GM12878 (cell line): ENCODE data around the gene IL3. TPM values are rescaled to one million over a fixed set of nuclear protein-coding genes. Genes with fewer than 3 reads are reported as not detected.

Experiments used
- ATAC-seq: fragments of 200-7000 bp; cut with Tn5 transposase; 3 replicates; pipeline ENCODE4 v1.9.1; 2020; ENCODE audit warnings: mild to moderate bottlenecking, moderate library complexity
- BruUV-seq: library from RNA; stranded (reverse); fragments of 400-500 nt; replicated peaks from 2 replicates; lab custom pipeline; 2021; lab: Mats Ljungman, UMichigan
- CTCF ChIA-PET: fragments of 300-600 bp; sonication (Branson Sonifier 250); formaldehyde crosslinking; extraction: SDS; loops from one replicate; lab custom pipeline; 2021; ENCODE audit warnings: inconsistent platforms; lab: Yijun Ruan, JAX
- POLR2A ChIA-PET: fragments of 350-600 bp; formaldehyde crosslinking; extraction: SDS; loops from one replicate; lab custom pipeline; 2021; ENCODE audit warnings: inconsistent platforms; lab: Charles Lee
- RAD21 ChIA-PET: fragments of 300-600 bp; sonication (Branson Sonifier 250); formaldehyde crosslinking; loops from one replicate; lab custom pipeline; 2023; ENCODE audit warnings: antibody characterized with exemption; ENCODE audit not compliant: unreplicated experiment; lab: Charles Lee
- SMC1A ChIA-PET: fragments of 300-600 bp; sonication (Branson Sonifier 250); formaldehyde crosslinking; loops from one replicate; lab custom pipeline; 2023; ENCODE audit not compliant: unreplicated experiment, uncharacterized antibody; lab: Charles Lee
- DNase-seq: peaks from one replicate; pipeline ENCODE4 v3.0.0-alpha.2; 2011; ENCODE audit warnings: low read depth, low spot score
- FAIRE-seq: peaks from 3 replicates; lab custom pipeline; 2011; peaks lifted over from hg19 to GRCh38; lab: Jason Lieb, UNC
- H2AFZ ChIP-seq: 2 replicates; pipeline ENCODE4 v1.6.0; 2011; ENCODE audit warnings: low read depth, low read length, control low read depth; ENCODE audit not compliant: control insufficient read depth
- H3K27ac ChIP-seq: 2 replicates; pipeline ENCODE4 v1.5.1; 2011; ENCODE audit warnings: control low read depth; ENCODE audit not compliant: control insufficient read depth, insufficient read depth
- H3K27me3 ChIP-seq, 2 experiments: replicated peaks in 1 of 2; 2 replicates each; pipeline versions ENCODE4 v1.6.0 to v1.6.1; 2011; ENCODE audit warnings: low read length in 1 of 2; ENCODE audit not compliant: control insufficient read depth in 2 of 2, insufficient read depth in 2 of 2
- H3K36me3 ChIP-seq, 2 experiments: 2 replicates each; pipeline ENCODE4 v1.5.1; 2011; ENCODE audit warnings: low read length in 1 of 2; ENCODE audit not compliant: control insufficient read depth in 2 of 2, insufficient read depth in 2 of 2
- H3K4me1 ChIP-seq: 2 replicates; pipeline ENCODE4 v1.6.1; 2011; ENCODE audit warnings: mild to moderate bottlenecking, low read length, moderate library complexity, mixed read lengths; ENCODE audit not compliant: control insufficient read depth, insufficient read depth
- H3K4me2 ChIP-seq: 2 replicates; pipeline ENCODE4 v1.6.0; 2011; ENCODE audit warnings: control low read depth; ENCODE audit not compliant: control insufficient read depth, insufficient read depth
- H3K4me3 ChIP-seq: fragments of 200-600 bp; sonication (generic); 2 replicates; pipeline ENCODE4 v1.5.1; 2016
- H3K79me2 ChIP-seq: 2 replicates; pipeline ENCODE4 v1.6.0; 2011; ENCODE audit warnings: low read length; ENCODE audit not compliant: control insufficient read depth, insufficient read depth
- H3K9ac ChIP-seq: 2 replicates; pipeline ENCODE4 v1.8.0; 2011; ENCODE audit warnings: low read length, control low read depth, mixed read lengths; ENCODE audit not compliant: control insufficient read depth, insufficient read depth
- H3K9me3 ChIP-seq: replicated peaks from 3 replicates; pipeline ENCODE4 v1.5.1; 2011; ENCODE audit warnings: mild to moderate bottlenecking, low read length; ENCODE audit not compliant: control insufficient read depth, insufficient read depth
- H4K20me1 ChIP-seq: 2 replicates; pipeline ENCODE4 v1.6.0; 2011; ENCODE audit not compliant: control insufficient read depth, insufficient read depth
- HDGF ChIP-seq: fragments of 450-650 bp; IDR thresholded peaks from 2 replicates; pipeline ENCODE4 v1.6.1; 2016; ENCODE audit warnings: antibody characterized with exemption
- KLF5 ChIP-seq: fragments of 450-650 bp; IDR thresholded peaks from 2 replicates; pipeline ENCODE4 v1.6.1; 2014; ENCODE audit warnings: mild to moderate bottlenecking; ENCODE audit not compliant: partially characterized antibody
- MEF2B ChIP-seq: fragments of 450-650 bp; IDR thresholded peaks from 2 replicates; pipeline ENCODE4 v1.6.1; 2018; ENCODE audit warnings: mild to moderate bottlenecking, moderate library complexity; ENCODE audit not compliant: partially characterized antibody, poor library complexity, severe bottlenecking
- NKRF ChIP-seq: fragments of 450-650 bp; conservative IDR thresholded peaks from 2 replicates; pipeline ENCODE4 v1.6.1; 2017; ENCODE audit warnings: mild to moderate bottlenecking, moderate library complexity
- NR2C2 ChIP-seq: IDR thresholded peaks from 2 replicates; pipeline ENCODE4 v1.6.1; 2011; ENCODE audit warnings: borderline replicate concordance, low read depth; ENCODE audit not compliant: control insufficient read depth, insufficient read length
- RUNX3 ChIP-seq: IDR thresholded peaks from 2 replicates; pipeline ENCODE4 v1.6.1; 2012; ENCODE audit warnings: low read length, inconsistent platforms
- WGBS: methylation state at CpG from one replicate; pipeline ENCODE4 v1.1.6; 2016; ENCODE audit warnings: low lambda C conversion rate; ENCODE audit not compliant: insufficient replicate concordance, insufficient coverage; ENCODE audit errors: missing lambda C conversion rate; 5-methylcytosine and 5-hydroxymethylcytosine counted together
- in situ Hi-C: fragments of 300-500 bp; cut with MboI; formaldehyde crosslinking; loops from 9 replicates; pipeline ENCODE4 v1.14.3; 2018; ENCODE audit warnings: mixed read lengths
- intact Hi-C: fragments of 100-400 bp; cut with micrococcal nuclease; formaldehyde crosslinking; loops from one replicate; pipeline ENCODE4 v1.14.2; 2022; ENCODE audit not compliant: unreplicated experiment
- polyA plus RNA-seq, 11 experiments: library from polyadenylated mRNA; depleted of rRNA in 4 of 11; unstranded in 6 of 11; stranded (reverse) in 5 of 11; fragments of >200 nt; fragmentation: Nextera tagmentation in 4 of 11; fragmentation: Illumina TruSeq in 1 of 11; extraction: Ambion mirVana in 4 of 11; extraction: Trizol in 1 of 11; gene quantifications; 1 replicate in 1 of 11; 2 replicates in 10 of 11; pipeline versions ENCODE4 v1.2.1 to v1.2.3, GENCODE V29; 2011 to 2016; ENCODE audit warnings: inconsistent platforms in 2 of 11, missing spikeins in 2 of 11, low read depth in 1 of 11
- total RNA-seq, 4 experiments: library from RNA; depleted of rRNA in 3 of 4; stranded (reverse); fragments of >200 nt in 3 of 4; fragmentation: Illumina TruSeq in 1 of 4; extraction: Trizol in 1 of 4; gene quantifications; 2 replicates each; pipeline versions ENCODE4 v1.2.1 to v1.2.3, GENCODE V29; 2013 to 2021

IL3 gene
- total and polyA plus RNA-seq, 10 of the 15 experiments (the other 5 are each of a cell fraction or from before 2014, with no cell fraction given): not detected

GRCh38 chr5:132089363-132089762, 28.9 kb downstream of the IL3 start:
- Histone ChIP-seq H3K4me2 (no peak overlapping the region), H4K20me1 (no peaks in the 10 kb centered on the region), H3K9me3 (no peaks in the 10 kb centered on the region; the same call in 2 of the 3 replicates), H3K9ac (no peak overlapping the region), H3K36me3 (no peaks in the 10 kb centered on the region), H3K4me1 (peaks cover 1% of the 10 kb centered on the region; the same call in 1 of the 2 replicates), H3K27me3 (no peaks in the 10 kb centered on the region), H3K27ac (no peak overlapping the region), H3K4me3 (no peak overlapping the region), H2AFZ (no peak overlapping the region), H3K79me2 (no peaks in the 10 kb centered on the region)
- no peak for FAIRE-seq
- intact Hi-C loops (no loop called here), in situ Hi-C loops (no loop called here)
- POLR2A ChIA-PET: interaction anchor here (0.6 kb wide), 1 partner anchor 1819 kb away, joined by 3 read pairs; no protein-coding TSS in a partner anchor
- SMC1A ChIA-PET: interaction anchor here (0.7 to 1.1 kb wide), 2 partner anchors 10 to 378 kb away, joined by 3 read pairs; no protein-coding TSS in a partner anchor
- no peak for DNase-seq
- RAD21 ChIA-PET: no interaction called here
- no peak for ATAC-seq
- no peak for TF ChIP-seq KLF5
- no peak for TF ChIP-seq NR2C2
- no peak for TF ChIP-seq HDGF
- TF ChIP-seq MEF2B: no peak
- WGBS: 95% methylated on average over 1 of the region's 1 CpG
- CTCF ChIA-PET: no interaction called here
- BruUV-seq: no TSS peak

DNA sequence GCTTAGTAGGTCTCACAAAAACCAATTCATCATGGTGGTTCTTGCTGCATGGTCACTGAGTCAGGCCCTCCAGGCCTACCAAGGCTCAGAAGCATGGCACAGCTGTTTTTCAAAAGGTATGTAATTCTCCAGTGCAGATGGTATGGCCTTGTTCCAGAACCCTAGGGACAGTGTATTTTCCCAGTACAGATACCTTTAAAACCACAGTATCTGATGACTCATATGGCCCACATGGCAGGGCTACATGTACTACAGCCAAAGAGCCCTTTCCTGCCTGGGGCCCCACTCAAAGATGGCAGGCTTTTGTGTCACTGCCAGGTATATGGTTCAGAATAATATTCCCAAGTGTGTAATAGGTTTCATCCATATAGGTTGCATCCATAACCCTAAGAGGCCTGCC, 29.7 kb downstream of the IL3 start:
- ATAC-seq (no peak; the same call in 2 of the 3 replicates), DNase-seq (no peak), FAIRE-seq (no peak)
- intact Hi-C loops (no loop called here), in situ Hi-C loops (no loop called here)
- Histone ChIP-seq H3K4me1 (peaks cover 7% of the 10 kb centered on the region), H3K4me2 (no peak overlapping the region), H3K9me3 (no peaks in the 10 kb centered on the region; the same call in 2 of the 3 replicates), H3K27ac (no peak overlapping the region), H3K27me3 (no peaks in the 10 kb centered on the region), H3K9ac (no peak overlapping the region), H4K20me1 (no peaks in the 10 kb centered on the region), H3K79me2 (no peaks in the 10 kb centered on the region), H3K4me3 (no peak overlapping the region), H3K36me3 (no peaks in the 10 kb centered on the region), H2AFZ (no peak overlapping the region)
- ChIA-PET POLR2A (no interaction called here), RAD21 (no interaction called here), CTCF (no interaction called here), SMC1A (interaction anchor here (0.7 kb wide), 1 partner anchor 379 kb away, joined by 3 read pairs; no protein-coding TSS in a partner anchor)
- BruUV-seq: no TSS peak
- TF ChIP-seq NKRF (no peak), RUNX3 (peak; percentile 47; the same call in 1 of the 2 replicates)
